H9 (cell line): ENCODE results near the gene ZRANB1. TPM values are rescaled to one million over a fixed set of nuclear protein-coding genes. Genes with fewer than 3 reads are reported as not detected.
A peak's percentile ranks its signal among the peaks of the same experiment; 100 is the strongest.

Experiments used
- DNase-seq: peaks from one replicate; pipeline ENCODE4 v3.0.0-alpha.2; 2017
- H2AFZ ChIP-seq: one replicate; pipeline ENCODE4 v1.6.1; 2013; ENCODE audit warnings: mild to moderate bottlenecking, low read length, control low read depth, moderate library complexity
- H2AK5ac ChIP-seq: 2 replicates; pipeline ENCODE4 v1.6.1; 2013; ENCODE audit warnings: low read length, control low read depth, mixed read lengths; ENCODE audit not compliant: insufficient read length
- H2BK120ac ChIP-seq: one replicate; pipeline ENCODE4 v1.6.1; 2013; ENCODE audit warnings: low read depth, mild to moderate bottlenecking, low read length, control low read depth, inconsistent platforms; ENCODE audit not compliant: poor library complexity, severe bottlenecking
- H2BK12ac ChIP-seq: 2 replicates; pipeline ENCODE4 v1.6.1; 2013; ENCODE audit warnings: low read length, control low read depth, mixed read lengths, low read depth; ENCODE audit not compliant: insufficient read length
- H2BK15ac ChIP-seq: 2 replicates; pipeline ENCODE4 v1.6.1; 2013; ENCODE audit warnings: low read depth, low read length, control low read depth
- H2BK20ac ChIP-seq: one replicate; pipeline ENCODE4 v1.6.1; 2013; ENCODE audit warnings: low read depth, mild to moderate bottlenecking, low read length, control low read depth, inconsistent platforms; ENCODE audit not compliant: poor library complexity, severe bottlenecking
- H2BK5ac ChIP-seq: 2 replicates; pipeline ENCODE4 v1.6.1; 2013; ENCODE audit warnings: low read length, control low read depth, mixed read lengths; ENCODE audit not compliant: insufficient read length
- H3K14ac ChIP-seq: 2 replicates; pipeline ENCODE4 v1.6.1; 2013; ENCODE audit warnings: low read length, control low read depth; ENCODE audit not compliant: insufficient read depth
- H3K18ac ChIP-seq: 2 replicates; pipeline ENCODE4 v1.6.1; 2013; ENCODE audit warnings: low read depth, mild to moderate bottlenecking, mixed read lengths, low read length, control low read depth; ENCODE audit not compliant: insufficient read length
- H3K23ac ChIP-seq: 2 replicates; pipeline ENCODE4 v1.6.1; 2013; ENCODE audit warnings: low read length, control low read depth, mixed read lengths, low read depth; ENCODE audit not compliant: insufficient read length
- H3K23me2 ChIP-seq: 2 replicates; pipeline ENCODE4 v1.6.1; 2013; ENCODE audit warnings: low read depth, mild to moderate bottlenecking, mixed read lengths, low read length, control low read depth; ENCODE audit not compliant: insufficient read length, poor library complexity, severe bottlenecking
- H3K27ac ChIP-seq: 2 replicates; pipeline ENCODE4 v1.5.1; 2013; ENCODE audit warnings: low read length, control low read depth, mixed read lengths, low read depth; ENCODE audit not compliant: insufficient read length
- H3K27me3 ChIP-seq: 2 replicates; pipeline ENCODE4 v1.6.1; 2013; ENCODE audit warnings: low read length, control low read depth, inconsistent platforms; ENCODE audit not compliant: insufficient read depth
- H3K4ac ChIP-seq: 2 replicates; pipeline ENCODE4 v1.6.1; 2013; ENCODE audit warnings: low read depth, mild to moderate bottlenecking, control low read depth, inconsistent platforms, low read length, moderate library complexity
- H3K4me1 ChIP-seq: 2 replicates; pipeline ENCODE4 v1.6.1; 2013; ENCODE audit warnings: low read length, control low read depth, inconsistent platforms; ENCODE audit not compliant: insufficient read depth
- H3K4me2 ChIP-seq: 2 replicates; pipeline ENCODE4 v1.6.1; 2013; ENCODE audit warnings: low read length, control low read depth, mixed read lengths; ENCODE audit not compliant: insufficient read length, insufficient read depth
- H3K56ac ChIP-seq: 2 replicates; pipeline ENCODE4 v1.6.1; 2013; ENCODE audit warnings: low read depth, mild to moderate bottlenecking, mixed read lengths, low read length, control low read depth; ENCODE audit not compliant: insufficient read length
- H3K79me1 ChIP-seq: 2 replicates; pipeline ENCODE4 v1.6.1; 2013; ENCODE audit warnings: low read depth, mild to moderate bottlenecking, moderate library complexity, low read length, control low read depth, inconsistent platforms; ENCODE audit not compliant: insufficient read depth, poor library complexity, severe bottlenecking
- H3K79me2 ChIP-seq: 2 replicates; pipeline ENCODE4 v1.6.1; 2013; ENCODE audit warnings: low read length, control low read depth, inconsistent platforms; ENCODE audit not compliant: insufficient read depth
- H3K9ac ChIP-seq: 2 replicates; pipeline ENCODE4 v1.6.1; 2013; ENCODE audit warnings: low read length, control low read depth, mixed read lengths; ENCODE audit not compliant: insufficient read length; ENCODE audit errors: extremely low read depth
- H3K9me3 ChIP-seq: one replicate; pipeline ENCODE4 v1.6.1; 2013; ENCODE audit warnings: low read depth, low read length, inconsistent platforms; ENCODE audit not compliant: control insufficient read depth
- H3T11ph ChIP-seq: one replicate; pipeline ENCODE4 v1.6.1; 2013; ENCODE audit warnings: mild to moderate bottlenecking, low read length, control low read depth, inconsistent platforms
- H4K20me1 ChIP-seq: one replicate; pipeline ENCODE4 v1.6.1; 2013; ENCODE audit not compliant: control insufficient read depth, insufficient read length, insufficient read depth
- H4K5ac ChIP-seq: 2 replicates; pipeline ENCODE4 v1.6.1; 2013; ENCODE audit warnings: low read depth, mild to moderate bottlenecking, mixed read lengths, low read length, control low read depth; ENCODE audit not compliant: insufficient read length
- H4K8ac ChIP-seq: replicated peaks from 2 replicates; pipeline ENCODE4 v1.6.1; 2013; ENCODE audit warnings: low read length, control low read depth, mixed read lengths, low read depth; ENCODE audit not compliant: insufficient read length
- H4K91ac ChIP-seq: 2 replicates; pipeline ENCODE4 v1.6.1; 2013; ENCODE audit warnings: low read depth, mild to moderate bottlenecking, moderate library complexity, mixed read lengths, low read length, control low read depth; ENCODE audit not compliant: insufficient read length
- H3K27ac Mint-ChIP-seq, 3 experiments: 2 replicates in 2 of 3; 3 replicates in 1 of 3; pipeline ENCODE4 v1.8.0; 2020 to 2021; ENCODE audit warnings: mixed read lengths in 3 of 3, mild to moderate bottlenecking in 1 of 3, moderate library complexity in 1 of 3
- H3K27me3 Mint-ChIP-seq: 2 replicates; pipeline ENCODE4 v1.8.0; 2021; ENCODE audit warnings: low read depth, mild to moderate bottlenecking, moderate library complexity, mixed read lengths
- H3K36me3 Mint-ChIP-seq, 3 experiments: 2 replicates in 2 of 3; 3 replicates in 1 of 3; pipeline ENCODE4 v1.8.0; 2020 to 2021; ENCODE audit warnings: low read depth in 3 of 3, mixed read lengths in 3 of 3; ENCODE audit not compliant: insufficient read depth in 1 of 3
- H3K4me1 Mint-ChIP-seq, 2 experiments: 2 replicates each; pipeline ENCODE4 v1.8.0; 2020; ENCODE audit warnings: mixed read lengths in 2 of 2
- H3K4me3 Mint-ChIP-seq, 2 experiments: 2 replicates in 1 of 2; 3 replicates in 1 of 2; pipeline ENCODE4 v1.8.0; 2020 to 2021; ENCODE audit warnings: mild to moderate bottlenecking in 2 of 2, mixed read lengths in 2 of 2, moderate library complexity in 1 of 2
- H3K9me3 Mint-ChIP-seq, 2 experiments: 2 replicates in 1 of 2; 3 replicates in 1 of 2; pipeline ENCODE4 v1.8.0; 2020; ENCODE audit warnings: mild to moderate bottlenecking in 2 of 2, mixed read lengths in 2 of 2, moderate library complexity in 1 of 2
- WGBS: extraction: QIAGEN DNeasy Blood & Tissue Kit; methylation state at CpG from one replicate; pipeline ENCODE4 v1.1.7; 2013; ENCODE audit warnings: missing lambda C conversion rate, low lambda C conversion rate, mixed read lengths; ENCODE audit not compliant: insufficient read length; ENCODE audit errors: extremely low coverage; 5-methylcytosine and 5-hydroxymethylcytosine counted together
- total RNA-seq: library from RNA; stranded (reverse); gene quantifications from 2 replicates; pipeline ENCODE4 v1.2.1, GENCODE V29; 2021
- TF ChIP-seq, protein P1 (sequence below): fragments of 200-600 bp; sonication (generic); conservative IDR thresholded peaks from 3 replicates; pipeline ENCODE4 v1.8.0; 2021; ENCODE audit warnings: antibody characterized with exemption, mild to moderate bottlenecking

Gene ZRANB1
- total RNA-seq, 1 experiment from 2014 or later, result 17.4 TPM

- DNase-seq, result no peak
Measured at GRCh38 chr10:124993345-124993708, 51.4 kb downstream of the ZRANB1 start.

More at GRCh38 chr10:124993345-124993708, 51.4 kb downstream of the ZRANB1 start:
- Histone ChIP-seq H2BK15ac (no peak overlapping the region), H3K4me2 (no peak overlapping the region), H3T11ph (no peak overlapping the region), H3K4me1 (no peaks in the 10 kb centered on the region), H3K23me2 (no peaks in the 10 kb centered on the region), H3K9ac (no peak overlapping the region), H3K56ac (no peak overlapping the region), H3K14ac (no peak overlapping the region), H3K23ac (no peak overlapping the region), H2BK120ac (no peak overlapping the region), H3K18ac (no peak overlapping the region), H3K9me3 (no peaks in the 10 kb centered on the region), H4K8ac (no peak overlapping the region), H3K4ac (no peak overlapping the region), H2BK12ac (no peak overlapping the region), H3K79me2 (no peaks in the 10 kb centered on the region), H3K27me3 (no peaks in the 10 kb centered on the region), H2BK20ac (no peak overlapping the region), H4K5ac (no peak overlapping the region), H4K91ac (no peak overlapping the region), H2AK5ac (no peak overlapping the region), H4K20me1 (no peaks in the 10 kb centered on the region), H3K27ac (no peak overlapping the region), H2BK5ac (no peak overlapping the region), H2AFZ (no peak overlapping the region), H3K79me1 (no peaks in the 10 kb centered on the region)
- WGBS, result no CpG with 5 or more reads among the region's 4 CpGs
- no peaks in the 10 kb centered on the region for H3K9me3 Mint-ChIP-seq
- no peaks in the 10 kb centered on the region for H3K4me1 Mint-ChIP-seq
- peak overlapping the region in 1 of 3 experiments; percentile 79; a peak in 2 of 7 replicates for H3K27ac Mint-ChIP-seq
- no peak overlapping the region for H3K4me3 Mint-ChIP-seq
- TF ChIP-seq, protein P1, sequence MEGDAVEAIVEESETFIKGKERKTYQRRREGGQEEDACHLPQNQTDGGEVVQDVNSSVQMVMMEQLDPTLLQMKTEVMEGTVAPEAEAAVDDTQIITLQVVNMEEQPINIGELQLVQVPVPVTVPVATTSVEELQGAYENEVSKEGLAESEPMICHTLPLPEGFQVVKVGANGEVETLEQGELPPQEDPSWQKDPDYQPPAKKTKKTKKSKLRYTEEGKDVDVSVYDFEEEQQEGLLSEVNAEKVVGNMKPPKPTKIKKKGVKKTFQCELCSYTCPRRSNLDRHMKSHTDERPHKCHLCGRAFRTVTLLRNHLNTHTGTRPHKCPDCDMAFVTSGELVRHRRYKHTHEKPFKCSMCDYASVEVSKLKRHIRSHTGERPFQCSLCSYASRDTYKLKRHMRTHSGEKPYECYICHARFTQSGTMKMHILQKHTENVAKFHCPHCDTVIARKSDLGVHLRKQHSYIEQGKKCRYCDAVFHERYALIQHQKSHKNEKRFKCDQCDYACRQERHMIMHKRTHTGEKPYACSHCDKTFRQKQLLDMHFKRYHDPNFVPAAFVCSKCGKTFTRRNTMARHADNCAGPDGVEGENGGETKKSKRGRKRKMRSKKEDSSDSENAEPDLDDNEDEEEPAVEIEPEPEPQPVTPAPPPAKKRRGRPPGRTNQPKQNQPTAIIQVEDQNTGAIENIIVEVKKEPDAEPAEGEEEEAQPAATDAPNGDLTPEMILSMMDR, result no peak
- peaks cover 5% of the 10 kb centered on the region; the same call in 1 of the 2 replicates for H3K27me3 Mint-ChIP-seq
- H3K36me3 Mint-ChIP-seq, result peaks cover 65 to 98% (median 98%) of the 10 kb centered on the region in 3 experiments
